Urinary bladder (tissue), 4 donors: ENCODE results near the gene CELSR1. TPM values are rescaled to one million over a fixed set of nuclear protein-coding genes. Genes with fewer than 3 reads are reported as not detected.
"Not testable (repeated sequence)": the region's sequence is repeated elsewhere in the genome, so short reads cannot be mapped to it uniquely, and the experiment has no call there.

Experiments used
- DNase-seq: peaks from one replicate; pipeline ENCODE4 v3.0.0-alpha.2; 2015; ENCODE audit errors: extremely low spot score
- H3K27ac ChIP-seq: one replicate; pipeline ENCODE4 v1.5.1; 2013; ENCODE audit warnings: low read depth, mild to moderate bottlenecking, moderate library complexity
- H3K36me3 ChIP-seq: one replicate; pipeline ENCODE4 v1.6.1; 2013; ENCODE audit warnings: mild to moderate bottlenecking, moderate library complexity; ENCODE audit not compliant: insufficient read depth
- H3K4me1 ChIP-seq: one replicate; pipeline ENCODE4 v1.6.1; 2013; ENCODE audit warnings: mild to moderate bottlenecking, moderate library complexity; ENCODE audit not compliant: insufficient read depth
- H3K4me3 ChIP-seq: one replicate; pipeline ENCODE4 v1.5.1; 2013; ENCODE audit warnings: low read depth, low read length
- WGBS: extraction: QIAGEN DNeasy Blood & Tissue Kit; methylation state at CpG from one replicate; pipeline ENCODE4 v1.1.7; 2013; 5-methylcytosine and 5-hydroxymethylcytosine counted together
- polyA plus RNA-seq: library from polyadenylated mRNA; stranded (reverse); fragments of 200-250 nt; gene quantifications from one replicate; pipeline ENCODE4 v1.2.3, GENCODE V29; 2013
- total RNA-seq: library from RNA; depleted of rRNA; stranded (reverse); fragments of >200 nt; gene quantifications from one replicate; pipeline ENCODE4 v1.2.3, GENCODE V29; 2014
- donor health status: healthy with polysubstance abuse.
- donor health status: healthy.

CELSR1 gene
- total and polyA plus RNA-seq, 2 donors, result 3.2 to 4.5 TPM

- Histone ChIP-seq H3K36me3 (no peaks in the 10 kb centered on the region), H3K4me3 (no peak overlapping the region), H3K27ac (no peak overlapping the region), H3K4me1 (no peaks in the 10 kb centered on the region)
- 82% methylated on average over 22 of the region's 22 CpGs for WGBS
- no peak for DNase-seq
Measured at GRCh38 chr22:46525389-46526243, 11.8 kb downstream of the CELSR1 start.

- Histone ChIP-seq H3K4me1 (no peaks in the 10 kb centered on the region), H3K27ac (no peak overlapping the region)
Measured at GRCh38 chr22:46524203-46524740, 13.1 kb downstream of the CELSR1 start.

GRCh38 chr22:46522797-46523196 is 14.6 kb downstream of the CELSR1 start:
- no peak overlapping the region for H3K4me3 ChIP-seq
- H3K36me3 ChIP-seq, result no peaks in the 10 kb centered on the region
- DNase-seq, result no peak
- no peak overlapping the region for H3K27ac ChIP-seq
- 58% methylated on average over 8 of the region's 8 CpGs for WGBS
- no peaks in the 10 kb centered on the region for H3K4me1 ChIP-seq

More at GRCh38 chr22:46524203-46524740, 13.1 kb downstream of the CELSR1 start:
- DNase-seq, result no peak
- no peaks in the 10 kb centered on the region for H3K36me3 ChIP-seq
- no peak overlapping the region for H3K4me3 ChIP-seq
- WGBS, result 63% methylated on average over 19 of the region's 19 CpGs

GRCh38 chr22:46521994-46522393 is 15.4 kb downstream of the CELSR1 start:
- H3K27ac ChIP-seq, result no peak overlapping the region
- no peak for DNase-seq
- H3K4me1 ChIP-seq, result no peaks in the 10 kb centered on the region
- H3K4me3 ChIP-seq, result no peak overlapping the region
- no peaks in the 10 kb centered on the region for H3K36me3 ChIP-seq
- WGBS, result 87% methylated on average over 5 of the region's 5 CpGs

GRCh38 chr22:46520880-46521279 is 16.5 kb downstream of the CELSR1 start:
- Histone ChIP-seq H3K36me3 (no peaks in the 10 kb centered on the region), H3K4me1 (no peaks in the 10 kb centered on the region), H3K4me3 (no peak overlapping the region), H3K27ac (no peak overlapping the region)
- 92% methylated on average over 8 of the region's 8 CpGs for WGBS
- DNase-seq, result no peak

- Histone ChIP-seq H3K27ac (no peak overlapping the region), H3K4me3 (no peak overlapping the region), H3K36me3 (no peaks in the 10 kb centered on the region), H3K4me1 (no peaks in the 10 kb centered on the region)
- no peak for DNase-seq
- 89% methylated on average over 9 of the region's 9 CpGs for WGBS
Measured at GRCh38 chr22:46519377-46519776, 18.0 kb downstream of the CELSR1 start.

- WGBS, result 91% methylated on average over 25 of the region's 25 CpGs
- Histone ChIP-seq H3K36me3 (no peaks in the 10 kb centered on the region), H3K4me3 (no peak overlapping the region), H3K4me1 (no peaks in the 10 kb centered on the region), H3K27ac (no peak overlapping the region)
- DNase-seq, result no peak
Measured at GRCh38 chr22:46518542-46519325, 18.7 kb downstream of the CELSR1 start.

GRCh38 chr22:46518038-46518437 is 19.4 kb downstream of the CELSR1 start:
- DNase-seq, result no peak
- WGBS, result 94% methylated on average over 18 of the region's 18 CpGs
- no peak overlapping the region for H3K27ac ChIP-seq

GRCh38 chr22:46517255-46517761 is 20.1 kb downstream of the CELSR1 start:
- WGBS, result 71% methylated on average over 22 of the region's 22 CpGs
- Histone ChIP-seq H3K4me3 (no peak overlapping the region), H3K4me1 (no peaks in the 10 kb centered on the region), H3K36me3 (no peaks in the 10 kb centered on the region), H3K27ac (no peak overlapping the region)
- no peak for DNase-seq

More at GRCh38 chr22:46518038-46518437, 19.4 kb downstream of the CELSR1 start:
- Histone ChIP-seq H3K4me1 (no peaks in the 10 kb centered on the region), H3K36me3 (no peaks in the 10 kb centered on the region), H3K4me3 (no peak overlapping the region)

GRCh38 chr22:46516638-46517037 is 20.8 kb downstream of the CELSR1 start:
- Histone ChIP-seq H3K36me3 (no peaks in the 10 kb centered on the region), H3K4me1 (no peaks in the 10 kb centered on the region), H3K27ac (no peak overlapping the region), H3K4me3 (no peak overlapping the region)
- WGBS, result 83% methylated on average over 10 of the region's 10 CpGs
- no peak for DNase-seq

- H3K4me1 ChIP-seq, H3K27ac ChIP-seq, DNase-seq, H3K36me3 ChIP-seq, H3K4me3 ChIP-seq: not testable (repeated sequence)
- 98% methylated on average over 3 of the region's 5 CpGs for WGBS
Measured at GRCh38 chr22:46516112-46516487, 21.3 kb downstream of the CELSR1 start.

GRCh38 chr22:46515208-46516111 is 22.0 kb downstream of the CELSR1 start:
- 88% methylated on average over 10 of the region's 10 CpGs for whole genome bisulfite sequencing
- H3K36me3 ChIP-seq, result no peaks in the 10 kb centered on the region
- H3K4me1 ChIP-seq, result no peaks in the 10 kb centered on the region
- no peak overlapping the region for H3K27ac ChIP-seq
- no peak for DNase-seq
- no peak overlapping the region for H3K4me3 ChIP-seq
